ENCODE measurements around the gene COL9A2. TPM values are rescaled to one million over a fixed set of nuclear protein-coding genes. Genes with fewer than 3 reads are reported as not detected.
A peak's percentile ranks its signal among the peaks of the same experiment; 100 is the strongest.
"Not testable (repeated sequence)": the region's sequence is repeated elsewhere in the genome, so short reads cannot be mapped to it uniquely, and the experiment has no call there.

The COL9A2 gene
- total RNA-seq, 6 experiments from 2014 or later: 0.16 to 0.99 (median 0.46) TPM

DNA sequence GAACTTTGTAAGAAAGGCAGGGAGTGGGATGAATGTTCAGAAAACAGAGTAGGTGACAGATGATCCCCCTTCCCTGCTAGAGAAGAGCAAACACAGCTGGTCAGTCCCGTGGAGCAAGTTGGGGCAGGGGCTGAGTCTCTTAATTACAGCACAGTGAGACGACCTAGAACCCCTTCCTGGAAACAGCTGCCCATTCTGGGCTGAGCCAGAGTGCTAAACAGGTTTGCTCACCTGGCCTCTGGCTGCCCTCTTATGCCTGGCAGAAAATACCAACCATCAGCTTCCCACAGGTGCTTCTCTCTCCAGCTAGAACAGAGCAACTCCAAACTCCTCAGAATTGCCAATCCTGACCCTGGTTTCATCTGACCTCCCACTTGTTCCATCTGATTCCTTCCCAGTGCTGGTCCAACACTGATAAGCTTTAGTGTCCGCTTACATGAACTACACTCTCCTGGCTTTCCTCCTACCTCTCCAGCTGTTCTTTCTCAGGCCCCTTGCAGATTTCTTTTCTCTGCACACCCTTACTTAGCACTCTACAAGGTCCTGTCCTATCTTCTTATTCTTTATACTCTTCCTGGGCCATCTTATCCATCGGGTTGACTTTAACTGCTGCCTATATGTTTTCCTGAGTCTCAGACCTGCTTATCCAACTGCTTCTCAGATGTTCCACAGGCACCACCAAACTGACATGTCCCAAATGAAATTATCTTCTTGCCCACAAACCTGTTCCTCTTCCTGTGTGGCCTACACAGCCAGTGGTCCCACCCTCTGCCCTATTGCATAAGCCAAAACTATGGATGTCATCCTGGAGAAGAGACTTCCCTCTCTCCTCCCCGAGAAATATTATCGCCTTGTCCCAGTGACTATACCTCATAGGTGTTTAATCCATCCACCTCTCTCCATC, 22.6 kb upstream of the COL9A2 start:
- Histone ChIP-seq H3K9me3 (no peaks in the 10 kb centered on the region), H3K4me3 (peak overlapping the region in 1 of 3 donors; percentile 22), H3K36me3 (no peaks in the 10 kb centered on the region), H3K27ac (peak overlapping the region; percentile 51 to 65 (median 55)), H3K4me1 (peaks cover 0 to 8% (median 0%) of the 10 kb centered on the region in 4 donors), H3K27me3 (no peaks in the 10 kb centered on the region)
- ATAC-seq: peak in 1 of 4 donors; percentile 9
- DNase-seq: no peak
- WGBS (ENCODE audit: insufficient coverage, low coverage, low lambda C conversion rate, missing lambda C conversion rate): 67% methylated on average over 4 of the region's 6 CpGs
- intact Hi-C loops (cut with DNase I): no loop called here
- TF ChIP-seq, protein P1, sequence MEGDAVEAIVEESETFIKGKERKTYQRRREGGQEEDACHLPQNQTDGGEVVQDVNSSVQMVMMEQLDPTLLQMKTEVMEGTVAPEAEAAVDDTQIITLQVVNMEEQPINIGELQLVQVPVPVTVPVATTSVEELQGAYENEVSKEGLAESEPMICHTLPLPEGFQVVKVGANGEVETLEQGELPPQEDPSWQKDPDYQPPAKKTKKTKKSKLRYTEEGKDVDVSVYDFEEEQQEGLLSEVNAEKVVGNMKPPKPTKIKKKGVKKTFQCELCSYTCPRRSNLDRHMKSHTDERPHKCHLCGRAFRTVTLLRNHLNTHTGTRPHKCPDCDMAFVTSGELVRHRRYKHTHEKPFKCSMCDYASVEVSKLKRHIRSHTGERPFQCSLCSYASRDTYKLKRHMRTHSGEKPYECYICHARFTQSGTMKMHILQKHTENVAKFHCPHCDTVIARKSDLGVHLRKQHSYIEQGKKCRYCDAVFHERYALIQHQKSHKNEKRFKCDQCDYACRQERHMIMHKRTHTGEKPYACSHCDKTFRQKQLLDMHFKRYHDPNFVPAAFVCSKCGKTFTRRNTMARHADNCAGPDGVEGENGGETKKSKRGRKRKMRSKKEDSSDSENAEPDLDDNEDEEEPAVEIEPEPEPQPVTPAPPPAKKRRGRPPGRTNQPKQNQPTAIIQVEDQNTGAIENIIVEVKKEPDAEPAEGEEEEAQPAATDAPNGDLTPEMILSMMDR (IDR thresholded peaks at IDR 0.05): no peak
- TF ChIP-seq POLR2A (IDR thresholded peaks at IDR 0.05): no peak

DNA sequence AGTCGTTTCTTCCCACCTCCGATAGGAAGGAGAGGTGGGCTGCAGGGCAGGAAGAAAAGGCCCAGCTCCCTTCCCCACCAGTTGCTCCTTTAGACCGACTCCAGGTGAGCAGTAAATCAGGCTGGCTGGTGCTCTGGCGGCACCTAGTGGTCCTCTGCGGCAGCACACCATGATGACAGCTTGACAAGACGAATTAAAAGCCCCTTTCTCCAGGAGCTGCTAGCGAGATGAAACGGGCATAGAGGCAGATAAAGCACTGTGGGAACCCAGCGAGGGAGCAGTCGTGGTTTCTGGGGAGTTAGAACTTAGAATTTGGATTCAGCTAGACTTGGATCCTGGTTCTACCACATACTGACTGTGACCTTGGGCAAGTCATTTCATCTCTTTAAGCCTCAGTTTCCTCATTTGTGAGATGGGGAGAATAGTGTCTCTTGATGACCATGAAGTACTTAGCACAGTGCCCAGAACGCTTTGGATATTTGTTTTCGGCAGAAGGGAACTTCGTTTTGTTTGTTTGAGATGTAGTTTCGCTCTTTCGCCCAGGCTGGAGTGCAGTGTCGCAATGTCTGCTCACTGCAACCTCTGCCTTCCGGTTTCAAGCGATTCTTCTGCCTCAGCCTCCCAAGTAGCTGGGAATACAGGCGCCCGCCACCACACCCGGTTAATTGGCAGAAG, 21.8 kb upstream of the COL9A2 start:
- DNase-seq (peak; percentile 76 to 83 (median 82)), ATAC-seq (peak; percentile 90 to 95 (median 94))
- no peaks in the 10 kb centered on the region for H3K9me3 ChIP-seq
- no peaks in the 10 kb centered on the region for H3K36me3 ChIP-seq
- 17% methylated on average over 18 of the region's 21 CpGs for WGBS (ENCODE audit: insufficient coverage, low coverage, low lambda C conversion rate, missing lambda C conversion rate)
- H3K27me3 ChIP-seq: no peaks in the 10 kb centered on the region
- peak overlapping the region; percentile 22 to 41 (median 24) for H3K4me3 ChIP-seq
- TF ChIP-seq, protein P1 (IDR thresholded peaks at IDR 0.05): peak; percentile 95 to 99 (median 97)
- no peak for TF ChIP-seq POLR2A (IDR thresholded peaks at IDR 0.05)
- peak overlapping the region; percentile 51 to 65 (median 55) for H3K27ac ChIP-seq
- intact Hi-C loops (cut with DNase I): no loop called here
- peaks cover 0 to 7% (median 0%) of the 10 kb centered on the region in 4 donors for H3K4me1 ChIP-seq

DNA sequence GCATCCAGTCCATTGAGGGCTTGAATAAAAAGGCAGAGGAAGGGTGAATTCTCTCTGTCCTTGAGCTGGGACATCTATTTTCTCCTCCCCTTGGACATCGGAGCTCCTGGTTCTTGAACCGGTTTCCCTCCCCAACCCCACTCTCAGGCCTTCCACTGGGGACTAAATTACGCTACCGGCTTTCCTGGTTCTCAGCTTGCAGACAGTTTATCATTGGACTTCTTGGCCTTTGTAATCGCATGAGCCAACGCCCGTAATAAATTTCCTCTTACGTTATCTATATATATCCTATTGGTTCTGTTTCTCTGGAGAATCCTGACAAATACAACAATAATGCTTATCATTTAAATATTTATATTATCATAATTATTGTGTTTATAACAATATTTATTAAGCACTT, 20.4 kb upstream of the COL9A2 start:
- Histone ChIP-seq H3K27me3 (no peaks in the 10 kb centered on the region), H3K27ac (no peak overlapping the region), H3K4me3 (no peak overlapping the region), H3K36me3 (no peaks in the 10 kb centered on the region), H3K4me1 (peaks cover 0 to 7% (median 0%) of the 10 kb centered on the region in 4 donors), H3K9me3 (no peaks in the 10 kb centered on the region)
- no peak for TF ChIP-seq POLR2A (IDR thresholded peaks at IDR 0.05)
- TF ChIP-seq, protein P1 (IDR thresholded peaks at IDR 0.05): no peak
- no peak for DNase-seq
- no peak for ATAC-seq
- intact Hi-C loops (cut with DNase I): no loop called here
- 60% methylated on average over 8 of the region's 8 CpGs for WGBS (ENCODE audit: insufficient coverage, low coverage, low lambda C conversion rate, missing lambda C conversion rate)

DNA sequence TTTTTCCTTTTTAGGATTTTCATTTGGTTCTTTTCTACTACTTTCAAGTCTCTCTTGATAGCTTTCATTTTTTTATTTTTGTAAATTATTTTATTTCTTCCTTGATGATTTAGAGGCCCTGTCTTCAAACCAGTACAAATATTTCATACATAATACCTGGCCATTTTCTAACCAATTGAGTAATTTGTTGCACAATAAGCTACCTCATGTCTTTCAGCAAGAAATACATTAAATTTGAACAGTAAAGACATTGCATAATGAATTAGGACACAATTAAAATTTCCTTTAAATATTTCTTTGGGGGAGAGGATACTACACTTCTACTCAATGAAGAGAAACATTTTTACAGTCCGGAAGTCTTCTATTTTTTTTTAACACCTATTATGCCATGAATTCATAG, 15.6 kb upstream of the COL9A2 start:
- Histone ChIP-seq H3K36me3 (no peaks in the 10 kb centered on the region), H3K9me3 (no peaks in the 10 kb centered on the region), H3K4me3 (no peak overlapping the region), H3K27ac (no peak overlapping the region), H3K4me1 (no peaks in the 10 kb centered on the region), H3K27me3 (no peaks in the 10 kb centered on the region)
- no peak for DNase-seq
- no peak for ATAC-seq
- 69% methylated on average over 1 of the region's 1 CpG for WGBS (ENCODE audit: insufficient coverage, low coverage, low lambda C conversion rate, missing lambda C conversion rate)
- TF ChIP-seq POLR2A (IDR thresholded peaks at IDR 0.05): no peak
- TF ChIP-seq, protein P1 (IDR thresholded peaks at IDR 0.05): no peak
- intact Hi-C loops (cut with DNase I): no loop called here

DNA sequence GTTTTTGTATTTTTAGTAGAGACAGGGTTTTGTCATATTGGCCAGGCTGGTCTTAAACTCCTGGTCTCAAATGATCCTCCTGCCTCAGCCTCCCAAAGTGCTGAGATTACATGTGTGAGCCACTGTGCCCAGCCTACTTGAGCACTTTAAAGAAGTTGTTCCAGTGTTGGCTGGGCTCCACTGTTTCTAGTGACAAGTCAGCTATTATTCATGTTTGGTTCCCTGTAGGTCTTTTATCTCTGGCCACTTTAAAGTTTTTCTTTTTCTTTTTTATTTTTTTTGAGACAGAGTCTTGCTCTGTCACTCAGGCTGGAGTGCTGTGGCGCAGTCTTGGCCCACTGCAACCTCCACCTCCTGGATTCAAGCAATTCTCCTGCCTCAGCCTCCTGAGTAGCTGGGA, 14.3 kb upstream of the COL9A2 start:
- H3K36me3 ChIP-seq; intact Hi-C loops (cut with DNase I); H3K9me3 ChIP-seq; H3K4me1 ChIP-seq; H3K27me3 ChIP-seq; H3K27ac ChIP-seq; H3K4me3 ChIP-seq; DNase-seq; ATAC-seq: not testable (repeated sequence)
- 27% methylated on average over 1 of the region's 1 CpG for WGBS (ENCODE audit: insufficient coverage, low coverage, low lambda C conversion rate, missing lambda C conversion rate)

All from right lobe of liver (tissue), 6 donors.